GM04504 (cell line): Measurements from ENCODE around the gene ARHGAP31.
A peak's percentile ranks its signal among the peaks of the same experiment; 100 is the strongest.

Experiments used
- DNase-seq: peaks from one replicate; pipeline ENCODE4 v3.0.0-alpha.2; 2012; ENCODE audit warnings: low read depth

ARHGAP31 gene

DNA sequence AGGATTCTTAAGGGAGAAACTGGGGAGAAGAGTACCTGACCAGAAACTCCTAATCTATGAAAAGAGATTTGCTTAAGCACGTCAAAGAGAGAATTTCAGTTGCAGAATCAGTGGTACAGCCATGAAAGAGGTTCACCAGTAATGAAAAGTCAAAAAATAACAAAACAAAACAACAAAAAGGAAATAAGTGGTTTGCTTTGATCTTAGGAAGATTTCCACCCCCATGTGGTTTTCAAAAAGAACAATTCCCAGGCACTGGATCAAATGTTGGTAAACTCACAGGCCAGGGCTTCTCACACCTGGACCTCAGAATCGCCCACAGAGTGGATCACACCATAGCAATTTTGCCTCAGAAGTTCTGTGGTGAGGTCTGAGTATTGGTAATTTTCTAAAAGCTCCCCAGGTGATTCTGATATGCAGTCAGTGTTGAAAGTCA, 101.8 kb downstream of the ARHGAP31 start:
- no peak for DNase-seq

DNA sequence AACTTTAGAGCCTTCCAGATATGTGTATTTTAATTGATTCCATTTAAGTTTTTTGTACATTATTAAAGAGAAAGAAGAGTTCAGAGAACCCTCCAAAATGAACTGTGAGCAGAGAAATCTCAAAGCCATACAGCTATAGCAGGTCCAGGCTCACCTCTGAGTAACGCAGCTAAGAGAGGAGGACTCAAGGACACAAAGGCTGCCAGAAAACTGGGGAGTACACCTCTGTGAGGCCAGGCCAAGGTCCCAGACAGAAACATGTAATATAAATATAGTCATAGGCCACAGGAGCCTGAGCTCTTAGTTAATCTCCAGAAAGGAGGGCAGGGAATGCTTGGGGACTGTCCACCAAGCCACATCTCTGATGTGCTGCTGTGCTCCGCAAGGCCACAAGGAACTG, 102.7 kb downstream of the ARHGAP31 start:
- DNase-seq: no peak

DNA sequence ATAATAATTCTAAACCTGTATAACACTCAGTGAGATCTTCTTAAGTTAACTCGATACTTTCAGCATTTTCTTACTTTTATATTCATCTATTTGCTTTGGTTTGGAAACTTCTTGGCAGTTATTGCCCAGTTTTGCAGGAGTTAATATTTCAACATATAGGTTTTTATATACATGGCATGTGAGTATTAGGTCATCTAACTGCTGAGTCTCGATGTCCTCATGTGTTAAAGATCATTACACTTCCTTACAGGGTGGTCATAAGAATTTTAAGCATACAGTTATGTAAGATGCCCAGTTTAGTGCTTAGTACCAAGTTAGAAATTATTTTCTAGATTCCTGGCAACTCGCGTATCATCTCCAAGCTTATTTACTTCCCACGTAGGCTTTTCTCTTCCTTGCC, 106.3 kb downstream of the ARHGAP31 start:
- no peak for DNase-seq

DNA sequence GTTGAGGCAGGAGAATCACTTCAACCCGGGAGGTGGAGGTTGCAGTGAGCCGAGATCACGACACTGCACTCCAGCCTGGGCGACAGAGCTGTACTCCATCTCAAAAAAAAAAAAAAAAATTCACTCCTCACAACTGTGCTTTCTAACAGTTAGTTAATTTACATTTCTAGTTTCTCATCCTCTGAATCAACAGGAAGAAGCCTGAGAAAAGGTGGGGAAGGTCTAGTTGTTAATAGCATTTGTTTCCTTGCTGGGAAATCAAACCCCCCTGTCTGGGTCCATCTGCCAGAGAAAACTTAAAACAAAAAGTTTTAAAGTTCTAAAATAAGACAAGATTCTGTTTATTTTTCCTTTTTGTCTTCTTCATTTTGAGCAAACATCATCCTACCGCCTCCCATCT, 106.9 kb downstream of the ARHGAP31 start:
- DNase-seq: no peak

DNA sequence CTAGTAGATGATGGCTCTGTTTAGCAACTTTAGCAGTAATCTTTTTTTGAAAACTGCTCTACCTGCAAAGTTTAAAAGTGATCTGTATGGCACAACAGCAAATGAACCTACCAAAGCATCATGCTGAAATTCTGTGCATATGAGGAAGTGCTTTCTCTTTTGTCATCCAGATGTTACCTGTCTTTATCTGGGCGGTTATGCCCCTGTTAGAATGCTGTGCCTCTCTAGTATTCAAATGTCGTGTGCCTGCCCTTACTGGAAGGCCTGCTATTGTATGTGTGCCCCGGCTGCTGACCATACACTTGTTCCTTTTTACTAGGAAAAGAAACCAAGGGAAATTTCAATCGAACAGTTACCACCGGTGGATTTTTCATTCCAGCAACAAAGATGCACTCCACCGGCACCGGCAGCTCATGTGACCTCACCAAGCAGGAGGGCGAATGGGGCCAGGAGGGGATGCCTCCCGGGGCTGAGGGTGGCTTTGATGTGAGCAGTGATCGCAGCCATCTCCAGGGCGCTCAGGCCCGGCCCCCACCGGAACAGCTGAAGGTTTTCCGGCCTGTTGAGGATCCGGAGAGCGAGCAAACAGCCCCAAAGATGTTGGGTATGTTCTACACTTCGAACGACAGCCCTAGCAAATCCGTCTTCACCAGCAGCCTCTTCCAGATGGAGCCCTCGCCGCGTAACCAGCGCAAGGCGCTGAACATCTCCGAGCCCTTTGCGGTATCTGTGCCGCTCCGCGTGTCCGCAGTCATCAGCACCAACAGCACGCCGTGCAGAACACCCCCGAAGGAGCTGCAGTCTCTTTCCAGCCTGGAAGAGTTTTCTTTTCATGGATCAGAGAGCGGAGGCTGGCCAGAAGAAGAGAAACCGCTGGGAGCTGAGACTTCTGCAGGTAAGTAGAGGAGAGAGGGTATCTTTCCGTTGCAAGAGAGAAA, 107.6 kb downstream of the ARHGAP31 start:
- no peak for DNase-seq

DNA sequence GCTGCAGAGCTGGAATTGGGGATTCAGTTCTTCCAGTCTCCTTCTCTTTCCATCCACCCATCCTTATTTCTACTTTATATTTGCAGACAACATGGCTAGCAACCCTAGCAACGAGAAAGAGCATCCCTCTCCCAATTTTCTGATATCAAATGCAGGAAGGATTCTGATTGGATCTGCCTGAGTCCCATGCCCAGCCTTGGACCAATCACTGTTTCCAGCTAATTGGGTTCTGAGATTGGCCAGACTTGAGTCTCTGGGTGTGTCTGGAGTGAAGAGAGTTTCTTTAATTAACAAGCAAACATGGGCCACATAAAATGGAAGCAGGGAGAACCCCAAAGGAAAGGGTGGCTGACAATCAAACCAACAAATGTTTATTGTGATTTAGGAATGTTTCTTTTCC, 108.6 kb downstream of the ARHGAP31 start:
- no peak for DNase-seq

DNA sequence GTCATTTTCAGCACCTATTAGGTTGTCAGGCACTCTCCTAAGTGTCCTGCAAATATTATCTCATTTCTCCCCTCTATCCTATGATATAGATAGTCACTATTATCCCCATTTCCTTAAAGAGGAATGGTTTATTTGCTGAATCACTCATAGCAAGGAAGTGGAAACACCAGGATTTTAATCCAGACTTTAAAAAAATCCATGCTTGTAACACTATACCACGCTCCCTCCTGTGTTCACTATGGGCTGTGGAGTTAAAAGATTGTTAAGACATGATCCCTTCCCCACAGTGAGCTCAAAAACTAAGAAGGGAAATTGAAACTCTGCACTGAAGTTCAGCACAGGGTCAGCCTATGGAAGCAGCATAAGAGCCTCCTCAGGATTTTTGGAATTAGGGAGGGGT, 109.0 kb downstream of the ARHGAP31 start:
- DNase-seq: no peak

DNA sequence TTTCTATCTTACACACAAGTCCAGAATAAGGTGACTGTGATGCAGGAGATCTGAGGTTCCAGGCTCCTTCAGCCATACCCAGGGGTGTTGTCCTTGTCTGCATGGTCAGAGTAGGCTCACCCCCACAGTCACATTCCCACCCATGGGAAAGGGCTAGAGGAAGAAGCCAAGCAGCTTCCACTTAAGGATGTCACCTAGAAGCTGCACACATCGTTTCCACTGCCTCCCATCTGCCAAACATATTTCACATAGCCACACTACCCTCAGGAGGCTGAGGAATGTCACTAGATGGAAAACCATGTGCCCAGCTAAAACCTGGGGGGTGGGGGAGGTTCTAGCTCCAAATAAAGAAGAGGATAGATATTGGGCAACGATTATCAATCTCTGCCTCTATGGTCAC, 111.1 kb downstream of the ARHGAP31 start:
- DNase-seq: no peak

DNA sequence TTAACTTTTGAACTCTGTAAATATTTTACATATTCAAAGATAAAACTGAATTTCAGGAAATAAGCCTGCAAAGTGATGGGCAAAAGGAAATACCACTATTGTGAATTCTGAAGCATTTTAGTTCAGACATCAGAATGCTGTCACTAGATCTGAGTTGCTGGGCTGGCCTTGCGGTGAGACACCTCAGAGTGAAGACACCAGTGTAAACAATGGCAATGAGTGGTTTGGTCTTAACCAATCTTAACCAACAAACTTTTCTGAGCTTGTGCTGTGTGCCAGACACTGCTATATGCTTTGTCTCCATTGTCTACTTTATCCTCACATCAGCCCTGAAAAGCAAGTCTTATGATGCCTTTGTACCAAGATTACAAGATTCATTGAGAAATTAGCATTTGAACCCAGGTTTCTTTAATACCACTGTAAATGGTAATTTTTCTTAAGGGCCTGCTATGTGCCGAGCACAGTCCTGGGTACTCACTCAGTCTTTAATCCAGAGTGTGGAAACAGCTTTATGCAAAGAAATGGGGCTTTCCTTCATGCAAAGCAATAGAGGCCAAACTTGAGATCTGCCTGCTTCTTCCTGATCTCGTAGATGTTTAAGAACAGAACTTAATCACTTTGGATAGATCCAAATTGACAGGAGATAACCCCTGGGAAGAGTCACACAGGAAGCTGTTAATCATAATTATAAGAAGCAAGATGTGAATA, 114.2 kb downstream of the ARHGAP31 start:
- no peak for DNase-seq

DNA sequence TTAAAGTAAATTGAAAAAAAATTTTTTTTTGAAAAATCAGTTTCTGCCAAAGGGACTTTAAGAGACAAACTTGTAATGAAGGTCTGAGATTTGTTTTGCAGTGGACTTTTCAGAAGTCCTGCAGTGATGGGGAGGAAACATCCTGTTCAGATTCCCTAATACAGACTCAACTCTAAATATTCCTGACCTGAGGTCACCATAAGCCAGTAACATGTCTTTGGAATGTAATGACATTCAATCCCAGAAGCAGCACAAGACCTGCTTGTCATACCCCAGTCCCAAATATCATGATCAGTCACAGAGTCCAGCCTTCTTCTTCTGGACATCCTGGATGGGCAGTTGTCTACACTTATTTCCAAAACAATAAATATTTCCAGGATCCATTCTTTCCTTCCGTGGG, 115.7 kb downstream of the ARHGAP31 start:
- no peak for DNase-seq

DNA sequence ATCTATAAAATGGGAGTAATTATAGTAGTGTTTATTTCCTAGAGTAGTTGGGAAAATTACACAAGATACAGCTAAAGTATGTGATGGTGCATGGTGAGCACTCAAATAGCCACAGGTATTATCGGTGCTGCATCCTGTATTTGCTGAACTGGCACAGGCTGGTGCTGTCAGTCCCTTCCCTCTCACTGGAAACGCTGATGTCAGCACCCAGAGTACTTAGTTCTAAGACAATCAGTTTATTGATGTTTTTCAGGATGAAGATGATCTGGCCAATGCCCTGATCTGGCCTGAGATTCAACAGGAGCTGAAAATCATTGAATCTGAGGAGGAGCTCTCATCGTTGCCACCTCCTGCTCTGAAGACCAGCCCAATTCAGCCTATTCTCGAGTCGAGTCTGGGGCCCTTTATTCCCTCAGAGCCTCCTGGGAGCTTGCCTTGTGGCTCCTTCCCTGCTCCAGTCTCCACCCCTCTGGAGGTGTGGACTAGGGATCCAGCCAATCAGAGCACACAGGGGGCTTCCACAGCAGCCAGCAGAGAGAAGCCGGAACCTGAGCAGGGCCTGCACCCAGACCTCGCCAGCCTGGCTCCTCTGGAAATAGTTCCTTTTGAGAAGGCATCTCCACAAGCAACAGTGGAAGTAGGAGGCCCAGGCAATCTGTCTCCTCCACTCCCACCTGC, 119.6 kb downstream of the ARHGAP31 start:
- no peak for DNase-seq

DNA sequence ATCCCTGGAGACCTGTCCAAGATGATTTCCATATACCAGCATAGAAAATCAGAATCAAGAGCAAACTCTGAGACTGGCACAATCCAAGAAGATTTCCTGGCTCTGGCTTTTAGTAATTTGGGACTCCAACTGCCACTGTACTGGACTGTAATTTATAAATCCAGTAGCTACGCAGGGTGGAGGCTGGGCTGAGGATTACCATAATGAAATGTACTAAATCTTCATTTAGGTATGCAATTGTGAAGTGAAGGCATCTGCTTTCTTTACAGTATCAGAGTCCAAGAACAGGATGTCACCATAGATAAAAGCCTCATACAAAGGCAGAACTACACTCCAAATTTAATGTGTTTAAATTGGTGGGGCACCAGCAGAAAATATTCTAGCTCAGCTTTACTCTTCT, 122.7 kb downstream of the ARHGAP31 start:
- DNase-seq: no peak

DNA sequence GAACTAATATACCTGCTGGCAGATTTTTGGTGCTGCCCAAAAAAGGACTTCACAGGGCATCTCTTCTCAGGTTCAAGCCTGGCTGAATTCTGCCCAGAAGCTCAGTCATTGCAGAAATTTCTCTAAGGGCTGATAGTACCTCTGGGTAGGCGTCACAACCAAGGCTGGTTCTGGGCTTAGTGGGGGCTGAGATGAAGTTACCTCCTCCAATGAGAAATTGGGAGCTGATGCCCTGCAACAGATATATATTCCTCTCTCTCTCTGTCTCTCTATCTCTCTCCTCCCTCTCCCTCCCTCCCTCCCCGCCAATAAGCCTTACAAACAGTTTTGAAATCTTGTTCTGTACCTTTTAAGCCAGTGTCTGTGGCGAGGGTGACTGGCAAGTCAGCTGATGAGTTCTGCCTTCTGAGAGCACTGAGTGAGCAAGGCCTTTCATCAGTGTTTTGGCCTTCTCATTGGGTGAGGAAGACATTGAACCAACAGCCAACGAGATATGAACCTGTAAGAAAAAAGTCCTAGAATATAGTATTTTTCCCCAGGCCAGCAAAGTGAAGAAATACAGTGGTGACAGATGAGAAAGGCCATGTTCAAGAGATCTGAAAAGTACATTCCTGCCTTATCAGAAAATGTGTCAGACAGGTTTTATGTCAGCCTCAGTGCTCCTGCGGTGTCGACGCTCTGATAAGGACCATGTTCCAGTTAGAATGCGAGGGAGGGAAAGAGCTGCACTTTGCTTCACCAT, 123.8 kb downstream of the ARHGAP31 start:
- no peak for DNase-seq

DNA sequence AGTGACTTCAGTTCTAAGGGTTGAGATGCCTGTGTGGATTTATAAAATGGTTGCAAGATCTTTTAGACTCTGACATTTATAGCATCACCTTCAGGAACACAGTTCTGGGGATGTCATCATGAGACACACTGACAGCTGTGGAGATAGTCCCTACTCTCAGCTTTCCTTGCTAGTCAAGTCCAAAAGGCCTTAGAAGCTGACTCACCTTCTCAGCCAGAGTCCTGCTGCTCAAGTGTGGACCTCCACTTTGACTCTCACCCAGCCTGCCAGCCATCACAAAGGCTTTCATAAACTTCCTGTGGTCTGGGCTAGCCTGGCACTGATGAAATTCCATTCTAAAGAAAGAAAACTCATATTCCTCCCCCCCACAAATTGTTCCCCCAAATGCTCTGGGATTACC, 124.5 kb downstream of the ARHGAP31 start:
- DNase-seq: peak; percentile 4

DNA sequence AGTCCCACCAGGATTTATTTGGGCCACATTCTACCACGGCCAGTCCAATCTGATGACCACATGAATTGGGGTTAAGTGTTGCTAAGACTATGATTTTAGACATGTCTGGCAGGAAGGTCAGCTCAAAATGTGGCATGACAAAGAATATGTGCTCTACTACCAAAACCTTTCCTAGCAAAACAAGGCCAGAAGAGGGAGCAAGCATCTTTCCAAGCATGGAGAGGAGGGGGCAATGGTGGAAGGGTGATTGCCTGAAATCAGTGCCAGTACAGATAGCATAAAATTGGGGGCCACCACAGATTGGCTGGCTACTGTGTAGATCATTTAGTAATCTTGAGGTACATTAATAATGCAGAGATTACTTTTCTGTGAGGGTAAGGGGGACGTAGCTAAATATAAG, 126.0 kb downstream of the ARHGAP31 start:
- no peak for DNase-seq

DNA sequence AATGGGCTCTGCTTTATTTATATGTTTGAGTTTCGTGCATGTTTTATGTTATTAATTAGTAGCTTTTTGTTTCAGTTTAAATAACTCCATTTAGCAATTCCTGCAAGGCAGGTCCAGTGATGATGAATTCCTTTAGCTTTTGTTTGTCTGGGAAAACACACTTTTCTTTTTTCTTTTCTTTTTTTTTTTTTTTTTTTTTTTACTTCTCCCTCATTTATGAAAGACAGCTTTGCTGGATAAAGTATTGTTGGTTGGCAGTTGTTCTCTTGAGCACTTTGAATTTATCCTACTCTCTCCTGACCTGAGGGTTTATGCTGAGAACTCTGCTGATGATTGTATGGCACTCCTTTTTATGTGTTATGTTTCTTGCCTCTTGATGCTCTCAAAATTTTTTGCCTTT, 133.5 kb downstream of the ARHGAP31 start:
- DNase-seq: no peak

DNA sequence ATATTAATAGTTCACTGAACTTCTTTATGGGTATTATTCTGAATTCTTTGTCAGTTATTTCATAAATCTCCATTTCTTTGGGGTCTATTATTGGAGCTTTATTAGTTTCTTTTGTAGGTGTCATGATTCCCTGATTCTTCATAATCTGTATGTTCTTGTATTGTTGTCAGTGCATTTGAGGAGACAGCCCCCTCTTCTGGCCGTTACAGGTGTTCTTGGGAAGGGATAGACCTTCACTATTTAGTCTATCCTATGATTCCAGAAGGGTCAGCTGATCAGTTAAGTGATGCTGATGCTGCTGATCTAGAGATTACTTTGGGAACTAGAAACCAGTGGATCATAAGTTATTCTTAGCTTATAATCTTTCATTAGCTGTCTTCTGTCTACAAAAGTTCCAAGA, 134.4 kb downstream of the ARHGAP31 start:
- DNase-seq: no peak

DNA sequence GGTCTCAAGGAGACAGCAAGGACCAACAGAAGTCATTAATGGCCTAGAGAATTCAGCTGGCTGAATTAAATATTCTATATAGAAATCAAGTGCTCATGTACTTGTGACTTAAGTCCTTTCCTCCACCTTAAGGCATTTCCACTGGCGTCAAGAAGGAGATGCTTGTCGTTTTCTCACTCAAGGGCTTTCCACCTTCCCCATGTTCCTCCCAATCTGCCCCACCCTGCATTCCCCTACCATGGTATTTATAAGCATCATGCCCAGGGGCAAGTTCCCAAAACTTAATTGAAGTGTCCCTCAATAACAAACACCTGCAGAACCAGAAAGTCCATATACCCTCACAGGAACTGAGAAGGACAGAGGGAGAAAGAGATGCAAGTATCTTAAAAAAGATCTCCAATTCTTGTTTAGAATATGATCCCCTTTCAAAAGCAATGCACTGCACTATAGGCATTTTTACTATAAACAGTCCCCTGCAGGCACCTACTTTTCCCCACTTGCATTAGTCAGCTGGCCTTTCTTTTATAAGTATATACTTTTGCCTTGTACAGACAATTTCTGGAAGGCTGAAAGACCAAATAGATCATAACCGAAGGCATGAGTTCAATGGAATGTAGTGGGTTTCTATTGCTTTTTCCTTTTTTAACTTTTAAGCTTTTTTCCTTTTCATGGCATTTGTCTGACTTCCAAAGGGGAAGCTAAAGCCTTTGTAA, 139.6 kb downstream of the ARHGAP31 start:
- DNase-seq: no peak

DNA sequence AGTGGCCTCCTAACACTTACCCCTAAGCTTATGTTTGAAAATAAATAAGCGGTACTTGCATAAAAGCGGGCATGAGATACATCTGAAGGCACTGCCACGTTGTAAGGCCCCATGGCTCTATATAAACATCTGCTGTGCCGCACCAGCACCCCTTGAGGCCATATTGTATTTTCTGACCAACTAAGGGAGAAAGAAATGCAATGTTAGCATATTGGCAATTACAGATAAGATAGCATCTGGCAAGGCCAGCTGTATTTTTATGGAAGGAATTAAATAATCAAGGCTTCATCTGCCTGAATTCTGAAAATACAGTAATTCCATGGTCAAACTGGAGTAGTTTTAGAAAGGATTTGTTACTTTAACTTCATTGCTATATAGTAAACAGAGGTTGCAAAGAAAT, 140.5 kb downstream of the ARHGAP31 start:
- no peak for DNase-seq

DNA sequence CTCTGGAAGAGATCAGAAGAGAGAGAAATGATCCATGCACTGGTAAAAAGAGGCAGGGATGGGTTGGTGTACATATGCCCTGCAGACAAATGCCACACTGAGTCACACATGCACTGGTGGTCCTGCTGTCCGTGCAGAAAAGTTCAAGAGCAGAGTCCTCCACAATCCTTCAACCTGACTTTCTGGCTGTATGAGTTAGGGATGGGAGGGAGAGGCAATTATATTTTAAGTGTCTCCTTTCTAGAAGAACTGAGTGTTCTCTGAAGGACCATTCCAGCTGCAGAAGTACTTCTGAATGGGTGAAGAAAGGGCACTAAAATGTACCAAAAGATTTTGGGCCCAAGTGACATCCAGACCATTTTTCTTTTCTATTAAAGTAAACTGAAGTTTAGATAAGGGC, 142.8 kb downstream of the ARHGAP31 start:
- no peak for DNase-seq

DNA sequence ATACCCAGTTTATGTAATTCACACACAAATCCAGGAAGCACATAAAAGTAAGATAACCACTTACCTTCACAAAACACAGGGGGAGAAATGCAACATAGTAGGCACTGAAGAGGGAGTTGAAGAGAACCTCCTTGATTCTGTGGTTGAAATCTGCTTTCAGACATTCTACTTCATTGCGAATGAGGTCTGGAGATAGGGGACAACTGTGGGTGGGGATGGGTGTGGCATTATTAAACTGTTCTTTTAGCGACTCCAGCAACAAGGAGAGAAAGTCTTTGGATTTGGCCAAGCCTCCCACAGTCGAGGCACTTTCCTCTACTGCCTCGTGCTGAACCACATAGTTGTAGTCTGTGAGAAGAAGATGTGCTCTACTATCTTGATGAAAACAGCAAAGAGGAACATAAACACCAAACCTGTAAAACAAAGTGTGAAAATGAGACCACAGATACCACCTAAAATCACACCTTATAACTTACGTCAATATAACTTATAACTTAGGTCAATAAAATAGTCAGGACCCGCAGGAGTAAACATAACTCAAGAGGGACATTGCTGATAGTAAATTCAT, 143.6 kb downstream of the ARHGAP31 start:
- no peak for DNase-seq
